ENCODE results near the gene VWA8.

GRCh38 chr13:41548031-41548430 is 412.9 kb downstream of the VWA8 start:
- TF ChIP-seq POLR2AphosphoS5 (IDR thresholded peaks at IDR 0.05), result no peak
- no peak for TF ChIP-seq POLR2A (IDR thresholded peaks at IDR 0.05)
- TF ChIP-seq CTCF (IDR thresholded peaks at IDR 0.05 in 8 of 11, conservative IDR thresholded peaks at IDR 0.05 in 3 of 11), result no peak
